ENCODE results near the gene UTP20.
"Not testable (repeated sequence)": the region's sequence is repeated elsewhere in the genome, so short reads cannot be mapped to it uniquely, and the experiment has no call there.

UTP20 gene

DNA sequence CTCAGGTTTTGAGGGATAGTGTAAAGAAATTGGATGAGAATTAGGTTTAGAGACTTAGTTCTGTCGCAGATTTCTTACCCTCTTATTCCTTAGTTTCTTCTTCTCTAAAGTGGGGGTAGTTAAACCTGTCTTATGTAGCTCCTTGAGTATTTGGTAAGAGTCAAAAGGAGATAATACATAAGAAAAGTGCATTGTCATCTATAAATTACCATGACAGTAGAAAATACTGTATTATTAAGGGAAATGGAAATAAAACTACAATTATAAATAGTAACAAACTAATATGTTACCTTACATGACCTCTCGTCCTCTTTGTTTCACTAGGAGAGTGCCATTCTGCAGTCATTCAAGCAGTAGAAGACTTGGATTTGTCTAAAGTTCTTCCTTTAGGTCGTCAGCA is 49.0 kb downstream of the UTP20 start:
- DNase-seq: no peak

GRCh38 chr12:101330631-101331030 is 50.7 kb downstream of the UTP20 start:
- DNase-seq: no peak

DNA sequence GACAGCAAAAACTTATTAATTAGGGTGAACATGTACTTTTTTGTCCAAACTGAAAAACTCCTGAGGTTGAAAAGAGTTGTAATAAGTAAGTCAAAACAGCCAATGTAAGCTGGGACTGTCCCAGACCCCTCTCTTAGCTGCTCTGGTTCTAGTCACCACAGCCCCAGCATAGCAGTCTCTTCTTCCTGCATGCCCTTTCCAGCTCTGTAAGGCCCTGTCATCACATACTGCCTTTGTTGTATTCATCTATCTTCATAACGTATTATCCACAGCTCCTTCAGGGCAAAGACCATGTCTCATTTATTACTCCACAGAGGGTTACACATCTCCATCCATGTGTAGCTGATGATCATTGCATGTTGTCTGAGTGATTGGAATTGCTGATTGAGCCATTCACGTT is 56.5 kb downstream of the UTP20 start:
- no peak for DNase-seq

DNA sequence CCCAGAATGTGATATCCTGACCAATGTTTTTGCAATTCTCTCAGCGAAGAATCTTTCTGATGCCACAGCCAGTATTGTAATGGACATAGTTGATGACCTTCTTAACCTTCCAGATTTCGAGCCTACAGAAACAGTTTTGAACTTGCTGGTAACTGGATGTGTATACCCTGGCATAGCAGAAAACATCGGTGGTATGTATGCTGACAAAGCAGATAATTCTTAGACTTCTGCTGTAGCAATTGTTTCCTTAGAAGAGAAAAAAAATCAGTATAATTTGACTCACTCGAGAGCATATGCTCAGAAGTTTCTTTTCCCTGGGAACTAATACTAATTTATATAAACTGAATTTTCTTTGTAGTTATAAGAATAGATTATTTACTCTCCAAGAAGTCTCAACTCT is 58.2 kb downstream of the UTP20 start:
- DNase-seq: no peak

GRCh38 chr12:101343893-101344292 is 64.0 kb downstream of the UTP20 start:
- DNase-seq: no peak

- DNase-seq: no peak
These were observed 71.8 kb downstream of the UTP20 start for GRCh38 chr12:101351682-101352081.

- DNase-seq: no peak
These were observed 76.9 kb downstream of the UTP20 start for GRCh38 chr12:101356794-101357193.

- DNase-seq: no peak
These were observed 81.5 kb downstream of the UTP20 start for GRCh38 chr12:101361455-101361854.

DNA sequence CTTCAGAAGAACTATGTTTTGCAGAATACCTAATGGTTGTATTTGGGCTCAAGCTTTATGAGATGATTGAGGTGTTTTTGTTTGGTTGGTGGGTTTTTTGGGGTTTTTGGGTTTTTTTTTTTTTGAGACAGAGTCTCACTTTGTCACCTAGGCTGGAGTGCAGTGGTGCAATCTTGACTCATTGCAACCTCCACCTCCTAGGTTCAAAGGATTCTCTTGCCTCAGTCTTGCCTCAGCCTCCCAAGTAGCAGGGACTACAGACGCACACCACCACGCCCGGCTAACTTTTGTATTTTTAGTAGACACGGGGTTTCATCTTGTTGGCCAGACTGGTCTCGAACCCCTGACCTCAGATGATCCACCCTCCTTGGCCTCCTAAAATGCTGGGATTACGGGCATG is 88.1 kb downstream of the UTP20 start:
- DNase-seq: no peak

- no peak for DNase-seq
These were observed 92.5 kb downstream of the UTP20 start for GRCh38 chr12:101372431-101372830.

GRCh38 chr12:101375573-101375972 is 95.7 kb downstream of the UTP20 start:
- DNase-seq: no peak

DNA sequence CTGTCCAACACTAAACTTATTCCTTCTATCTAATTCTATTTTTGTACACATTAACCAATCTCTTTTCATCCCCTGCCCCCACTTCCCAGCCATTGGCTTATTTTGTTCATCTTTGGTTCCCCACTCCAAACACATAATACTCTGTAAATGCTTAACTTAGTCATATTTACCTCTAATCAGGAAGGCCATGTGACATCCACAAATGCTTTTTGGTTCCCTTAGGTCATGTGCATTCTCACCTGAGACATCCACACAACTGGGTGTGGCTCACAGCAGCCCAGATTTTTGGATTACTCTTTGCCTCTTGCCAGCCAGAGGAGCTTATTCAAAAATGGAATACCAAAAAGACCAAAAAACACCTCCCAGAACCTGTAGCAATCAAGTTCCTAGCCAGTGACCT is 99.2 kb downstream of the UTP20 start:
- DNase-seq: no peak

DNA sequence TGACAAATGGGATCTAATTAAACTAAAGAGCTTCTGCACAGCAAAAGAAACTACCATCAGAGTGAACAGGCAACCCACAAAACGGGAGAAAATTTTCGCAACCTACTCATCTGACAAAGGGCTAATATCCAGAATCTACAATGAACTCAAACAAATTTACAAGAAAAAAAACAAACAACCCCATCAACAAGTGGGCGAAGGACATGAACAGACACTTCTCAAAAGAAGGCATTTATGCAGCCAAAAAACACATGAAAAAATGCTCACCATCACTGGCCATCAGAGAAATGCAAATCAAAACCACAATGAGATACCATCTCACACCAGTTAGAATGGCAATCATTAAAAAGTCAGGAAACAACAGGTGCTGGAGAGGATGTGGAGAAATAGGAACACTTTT is 111.3 kb downstream of the UTP20 start:
- not testable (repeated sequence) for DNase-seq

DNA sequence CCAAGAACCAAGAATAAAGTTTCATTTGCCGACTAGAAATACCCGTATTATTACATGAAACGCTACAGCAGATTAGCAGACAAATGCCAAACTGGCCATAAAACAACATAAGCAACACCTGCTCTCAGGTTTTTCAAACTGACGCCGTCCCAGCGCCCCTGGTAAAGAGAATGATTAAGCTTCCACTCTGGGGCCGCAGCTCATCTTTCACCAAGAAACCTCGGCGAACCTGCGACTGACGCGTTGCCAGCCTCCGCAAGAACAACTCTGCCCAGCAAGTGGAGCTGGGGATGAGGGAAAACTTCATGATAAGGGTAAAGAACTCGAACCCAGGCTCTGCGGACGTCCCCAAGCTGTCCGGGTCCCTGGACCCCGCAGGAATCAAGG is 127.1 kb downstream of the UTP20 start:
- no peak for DNase-seq

DNA sequence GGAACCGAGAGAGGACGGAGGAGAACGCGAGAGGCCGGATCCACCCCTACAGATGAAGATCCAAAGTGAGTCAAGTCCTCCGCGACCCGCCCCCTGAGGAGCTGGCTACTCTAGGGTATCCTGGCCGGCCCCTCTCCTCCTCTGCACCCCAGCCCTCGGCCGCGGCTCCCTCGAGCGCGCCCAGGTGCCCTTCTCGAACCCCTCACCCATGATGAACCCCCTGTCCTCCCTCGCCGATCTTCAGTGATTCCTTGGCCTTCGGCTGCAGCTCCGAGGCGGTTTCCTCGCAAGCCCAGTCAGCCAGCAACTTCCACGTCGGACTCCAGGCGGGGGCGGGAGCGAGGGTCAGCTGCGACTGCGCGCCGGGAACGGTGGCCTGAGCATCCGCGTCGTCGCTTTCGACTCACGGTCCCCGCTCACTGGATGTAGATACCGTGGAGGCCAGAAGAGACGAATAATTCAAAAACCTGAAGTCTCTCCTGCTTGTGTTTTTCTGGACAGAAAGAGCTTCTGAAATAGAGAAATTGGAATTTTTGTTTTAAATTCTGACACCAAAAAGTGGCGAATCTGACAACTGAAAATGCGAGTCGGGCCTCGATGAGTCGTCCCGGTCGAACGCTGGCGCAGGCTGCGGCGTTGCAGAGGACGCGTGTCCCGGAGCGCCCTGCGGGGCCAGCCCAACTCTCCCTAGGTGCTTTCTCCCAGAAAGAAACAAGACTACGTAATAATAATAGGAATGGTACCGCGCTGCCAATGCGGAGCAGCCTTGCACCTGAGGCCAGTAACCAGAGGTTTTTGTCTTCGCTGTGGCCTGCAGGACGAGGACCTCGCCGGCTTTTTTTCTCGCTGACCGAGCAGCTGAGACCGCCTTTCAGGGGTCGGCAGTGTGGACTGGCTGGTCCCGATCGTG is 127.8 kb downstream of the UTP20 start, which contains the start of gene ARL1:
Gene ARL1 (minus strand): TSS at position 337 of the 910 bp plus-strand sequence. CDS start 127 bp downstream, at position 210.
- DNase-seq: peak; percentile 87

- DNase-seq: not testable (repeated sequence)
These were observed 130.3 kb downstream of the UTP20 start for GRCh38 chr12:101410169-101410568.

DNA sequence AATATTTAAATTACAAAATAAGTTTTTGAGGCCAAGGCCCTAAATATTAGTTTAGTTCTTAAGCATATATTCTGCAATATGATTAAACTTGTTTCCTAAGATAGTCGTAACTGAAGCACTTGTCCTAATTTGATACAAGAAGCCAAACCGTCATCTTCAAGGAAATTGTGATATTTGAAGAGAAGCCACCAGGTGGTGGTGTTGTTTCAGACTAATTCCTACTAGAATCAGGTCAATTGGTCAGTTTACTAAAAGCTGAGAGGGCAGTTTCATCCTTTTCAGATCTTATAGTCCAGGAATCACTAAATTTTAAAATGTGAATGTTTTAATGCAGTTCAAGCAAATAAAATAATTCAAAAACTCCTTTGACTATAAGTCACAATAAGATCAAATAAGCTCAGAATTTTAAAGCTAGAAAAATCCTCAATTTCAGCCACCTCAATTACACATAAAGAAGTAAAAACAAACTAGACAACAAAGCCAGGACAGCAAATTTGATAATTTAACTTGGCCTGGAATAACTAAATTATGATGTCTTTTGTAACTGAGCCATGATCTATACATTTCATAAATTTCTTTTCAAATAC is 134.7 kb downstream of the UTP20 start:
- DNase-seq: no peak

GRCh38 chr12:101415228-101415627 is 135.3 kb downstream of the UTP20 start:
- no peak for DNase-seq

- DNase-seq: not testable (repeated sequence)
These were observed 142.2 kb downstream of the UTP20 start for GRCh38 chr12:101422066-101422465.

DNA sequence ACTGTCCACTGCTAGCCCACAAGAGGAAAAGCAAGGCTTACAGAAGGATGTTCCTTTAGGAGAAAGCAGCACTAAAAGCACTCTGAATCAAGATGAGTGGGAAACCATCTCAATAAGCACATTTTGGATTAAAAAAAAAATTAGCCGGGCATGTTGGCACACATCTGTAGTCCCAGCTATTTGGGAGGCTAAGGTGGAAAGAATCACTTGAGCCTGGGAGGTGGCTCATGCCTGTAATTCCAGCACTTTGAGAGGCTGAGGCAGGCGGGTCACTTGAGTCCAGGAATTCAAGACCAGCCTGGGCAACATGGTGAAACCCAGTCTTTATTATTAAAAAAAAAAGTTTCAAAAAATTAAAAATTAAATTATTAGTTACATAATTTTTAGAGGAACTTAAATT is 144.7 kb downstream of the UTP20 start:
- DNase-seq: no peak

DNA sequence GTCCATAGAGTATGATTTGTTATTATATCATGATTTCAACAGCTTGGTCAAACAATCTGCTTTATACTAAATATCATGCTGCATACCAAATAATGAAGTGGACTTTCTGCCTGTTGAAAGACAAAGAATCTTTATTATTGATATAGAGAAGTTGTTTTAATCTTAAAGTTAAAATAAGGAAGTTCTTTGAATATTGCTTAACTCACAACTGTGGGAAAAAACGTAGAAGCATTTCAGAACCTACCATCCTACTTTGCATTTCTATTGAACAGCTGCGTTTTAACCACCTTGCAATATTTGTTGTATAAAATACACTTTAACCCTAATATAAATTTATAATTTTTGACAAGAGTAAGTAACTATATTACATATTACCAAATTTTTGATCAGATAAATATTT is 150.6 kb downstream of the UTP20 start:
- DNase-seq: no peak

DNA sequence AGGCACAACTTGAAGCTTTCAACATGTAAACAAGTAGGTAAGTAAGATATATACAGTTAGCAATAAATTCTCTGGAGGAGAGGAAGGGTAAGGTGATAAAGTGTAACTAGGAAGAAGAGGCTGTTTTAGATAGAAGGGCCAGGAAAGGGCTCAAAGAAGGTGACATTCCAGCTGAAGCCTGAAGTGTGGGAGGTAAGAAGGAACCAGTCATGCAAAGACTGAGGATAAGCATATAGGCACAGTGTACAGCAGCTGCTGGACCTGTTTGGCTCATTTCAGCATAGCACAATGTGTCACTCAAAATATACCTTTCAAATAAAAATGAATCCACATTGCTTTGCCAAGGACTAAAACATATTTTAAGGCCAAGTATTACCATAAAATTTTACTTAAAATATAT is 156.2 kb downstream of the UTP20 start:
- no peak for DNase-seq
